ENCODE measurements around the gene GSTP1. TPM values are rescaled to one million over a fixed set of nuclear protein-coding genes. Genes with fewer than 3 reads are reported as not detected.

The GSTP1 gene
- total RNA-seq (800 TPM), polyA plus RNA-seq (ENCODE audit: insufficient read depth, low read depth, low replicate concordance) (1,687 TPM)
- long read RNA-seq, donor 1, transcript GSTP1-202 (7 exons, 961 nt) = major isoform, 384 of 573 reads
- long read RNA-seq, donor 1, transcript GSTP1-203 (3 exons, 736 nt) = minor isoform, 29 of 573 reads
- long read RNA-seq, donor 1, partial matches to known transcripts = 149 of 573 reads
- long read RNA-seq, donor 1, other reads (novel, unspliced or antisense) = 10 of 573 reads
- long read RNA-seq, donor 2, transcript GSTP1-202 (7 exons, 961 nt) = major isoform, 281 of 748 reads
- long read RNA-seq, donor 2, transcript GSTP1-203 (3 exons, 736 nt) = minor isoform, 38 of 748 reads
- long read RNA-seq, donor 2, partial matches to known transcripts = 427 of 748 reads
- long read RNA-seq, donor 2, other reads (novel, unspliced or antisense) = 0 of 748 reads
- long read RNA-seq, donor 3, transcript GSTP1-203 (3 exons, 736 nt) = minor isoform, 28 of 880 reads
- long read RNA-seq, donor 3, transcript GSTP1-202 (7 exons, 961 nt) = major isoform, 640 of 880 reads
- long read RNA-seq, donor 3, partial matches to known transcripts = 200 of 880 reads
- long read RNA-seq, donor 3, other reads (novel, unspliced or antisense) = 11 of 880 reads
- long read RNA-seq, donor 4, transcript GSTP1-203 (3 exons, 736 nt) = minor isoform, 13 of 486 reads
- long read RNA-seq, donor 4, transcript GSTP1-202 (7 exons, 961 nt) = major isoform, 367 of 486 reads
- long read RNA-seq, donor 4, partial matches to known transcripts = 101 of 486 reads
- long read RNA-seq, donor 4, other reads (novel, unspliced or antisense) = 5 of 486 reads
- long read RNA-seq, donor 5, transcript GSTP1-202 (7 exons, 961 nt) = major isoform, 38 of 50 reads
- long read RNA-seq, donor 5, partial matches to known transcripts = 9 of 50 reads
- long read RNA-seq, donor 5, other reads (novel, unspliced or antisense) = 0 of 50 reads
- long read RNA-seq, donor 6, transcript GSTP1-203 (3 exons, 736 nt) = minor isoform, 93 of 1,651 reads
- long read RNA-seq, donor 6, transcript GSTP1-202 (7 exons, 961 nt) = major isoform, 1,008 of 1,651 reads
- long read RNA-seq, donor 6, partial matches to known transcripts = 512 of 1,651 reads
- long read RNA-seq, donor 6, other reads (novel, unspliced or antisense) = 38 of 1,651 reads
- long read RNA-seq, donor 7, transcript GSTP1-203 (3 exons, 736 nt) = minor isoform, 6 of 391 reads
- long read RNA-seq, donor 7, transcript GSTP1-202 (7 exons, 961 nt) = major isoform, 298 of 391 reads
- long read RNA-seq, donor 7, partial matches to known transcripts = 56 of 391 reads
- long read RNA-seq, donor 7, other reads (novel, unspliced or antisense) = 31 of 391 reads
- long read RNA-seq, donor 8, transcript GSTP1-202 (7 exons, 961 nt) = major isoform, 541 of 777 reads
- long read RNA-seq, donor 8, transcript GSTP1-203 (3 exons, 736 nt) = minor isoform, 34 of 777 reads
- long read RNA-seq, donor 8, partial matches to known transcripts = 193 of 777 reads
- long read RNA-seq, donor 8, other reads (novel, unspliced or antisense) = 6 of 777 reads
- long read RNA-seq, donor 9, transcript GSTP1-203 (3 exons, 736 nt) = minor isoform, 7 of 334 reads
- long read RNA-seq, donor 9, transcript GSTP1-202 (7 exons, 961 nt) = major isoform, 254 of 334 reads
- long read RNA-seq, donor 9, partial matches to known transcripts = 73 of 334 reads
- long read RNA-seq, donor 9, other reads (novel, unspliced or antisense) = 0 of 334 reads
- long read RNA-seq, donor 10, transcript GSTP1-203 (3 exons, 736 nt) = minor isoform, 59 of 796 reads
- long read RNA-seq, donor 10, transcript GSTP1-202 (7 exons, 961 nt) = major isoform, 458 of 796 reads
- long read RNA-seq, donor 10, partial matches to known transcripts = 265 of 796 reads
- long read RNA-seq, donor 10, other reads (novel, unspliced or antisense) = 11 of 796 reads

DNA sequence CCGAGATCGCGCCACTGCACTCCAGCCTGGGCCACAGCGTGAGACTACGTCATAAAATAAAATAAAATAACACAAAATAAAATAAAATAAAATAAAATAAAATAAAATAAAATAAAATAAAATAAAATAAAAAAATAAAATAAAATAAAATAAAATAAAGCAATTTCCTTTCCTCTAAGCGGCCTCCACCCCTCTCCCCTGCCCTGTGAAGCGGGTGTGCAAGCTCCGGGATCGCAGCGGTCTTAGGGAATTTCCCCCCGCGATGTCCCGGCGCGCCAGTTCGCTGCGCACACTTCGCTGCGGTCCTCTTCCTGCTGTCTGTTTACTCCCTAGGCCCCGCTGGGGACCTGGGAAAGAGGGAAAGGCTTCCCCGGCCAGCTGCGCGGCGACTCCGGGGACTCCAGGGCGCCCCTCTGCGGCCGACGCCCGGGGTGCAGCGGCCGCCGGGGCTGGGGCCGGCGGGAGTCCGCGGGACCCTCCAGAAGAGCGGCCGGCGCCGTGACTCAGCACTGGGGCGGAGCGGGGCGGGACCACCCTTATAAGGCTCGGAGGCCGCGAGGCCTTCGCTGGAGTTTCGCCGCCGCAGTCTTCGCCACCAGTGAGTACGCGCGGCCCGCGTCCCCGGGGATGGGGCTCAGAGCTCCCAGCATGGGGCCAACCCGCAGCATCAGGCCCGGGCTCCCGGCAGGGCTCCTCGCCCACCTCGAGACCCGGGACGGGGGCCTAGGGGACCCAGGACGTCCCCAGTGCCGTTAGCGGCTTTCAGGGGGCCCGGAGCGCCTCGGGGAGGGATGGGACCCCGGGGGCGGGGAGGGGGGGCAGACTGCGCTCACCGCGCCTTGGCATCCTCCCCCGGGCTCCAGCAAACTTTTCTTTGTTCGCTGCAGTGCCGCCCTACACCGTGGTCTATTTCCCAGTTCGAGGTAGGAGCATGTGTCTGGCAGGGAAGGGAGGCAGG lies at the start of gene GSTP1:
TSS of gene GSTP1 (plus strand) at position 566 of the 958 bp plus-strand sequence. CDS start at position 598, 32 bp downstream.
- no peaks in the 10 kb centered on the region for H3K27me3 ChIP-seq (ENCODE audit: control insufficient read depth, insufficient read depth, low read length)
- no peaks in the 10 kb centered on the region for H3K9me3 ChIP-seq (ENCODE audit: control insufficient read depth in 2 of 3, insufficient read depth in 1 of 3, low read length in 3 of 3)
- DNase-seq (peak; percentile 95 to 98 (median 96)), FAIRE-seq (no peak)
- peak within 1 kb of the TSS; percentile 93 to 94 for H3K27ac ChIP-seq (ENCODE audit: low read depth in 2 of 2, low read length in 2 of 2)
- H3K4me3 ChIP-seq (ENCODE audit: low read length in 3 of 3) = peak within 1 kb of the TSS; percentile 56 to 69 (median 63)
- intact Hi-C loops (cut with DNase I) = no loop called here
- H3K36me3 ChIP-seq (ENCODE audit: control insufficient read depth in 2 of 3, insufficient read depth in 3 of 3, low read length in 3 of 3) = no peaks in the 10 kb centered on the region
- peaks cover 7 to 12% (median 7%) of the 10 kb centered on the region in 3 donors for H3K4me1 ChIP-seq (ENCODE audit: control insufficient read depth in 2 of 3, insufficient read depth in 2 of 3, low read depth in 1 of 3, low read length in 3 of 3)
- peak within 1 kb of the TSS; percentile 20 to 71 (median 69) for H3K9ac ChIP-seq (ENCODE audit: low read length in 3 of 3)
- TF ChIP-seq, protein P1, sequence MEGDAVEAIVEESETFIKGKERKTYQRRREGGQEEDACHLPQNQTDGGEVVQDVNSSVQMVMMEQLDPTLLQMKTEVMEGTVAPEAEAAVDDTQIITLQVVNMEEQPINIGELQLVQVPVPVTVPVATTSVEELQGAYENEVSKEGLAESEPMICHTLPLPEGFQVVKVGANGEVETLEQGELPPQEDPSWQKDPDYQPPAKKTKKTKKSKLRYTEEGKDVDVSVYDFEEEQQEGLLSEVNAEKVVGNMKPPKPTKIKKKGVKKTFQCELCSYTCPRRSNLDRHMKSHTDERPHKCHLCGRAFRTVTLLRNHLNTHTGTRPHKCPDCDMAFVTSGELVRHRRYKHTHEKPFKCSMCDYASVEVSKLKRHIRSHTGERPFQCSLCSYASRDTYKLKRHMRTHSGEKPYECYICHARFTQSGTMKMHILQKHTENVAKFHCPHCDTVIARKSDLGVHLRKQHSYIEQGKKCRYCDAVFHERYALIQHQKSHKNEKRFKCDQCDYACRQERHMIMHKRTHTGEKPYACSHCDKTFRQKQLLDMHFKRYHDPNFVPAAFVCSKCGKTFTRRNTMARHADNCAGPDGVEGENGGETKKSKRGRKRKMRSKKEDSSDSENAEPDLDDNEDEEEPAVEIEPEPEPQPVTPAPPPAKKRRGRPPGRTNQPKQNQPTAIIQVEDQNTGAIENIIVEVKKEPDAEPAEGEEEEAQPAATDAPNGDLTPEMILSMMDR (IDR thresholded peaks at IDR 0.05; ENCODE audit: borderline replicate concordance, extremely low read depth, insufficient read depth) = peak; percentile 43

DNA sequence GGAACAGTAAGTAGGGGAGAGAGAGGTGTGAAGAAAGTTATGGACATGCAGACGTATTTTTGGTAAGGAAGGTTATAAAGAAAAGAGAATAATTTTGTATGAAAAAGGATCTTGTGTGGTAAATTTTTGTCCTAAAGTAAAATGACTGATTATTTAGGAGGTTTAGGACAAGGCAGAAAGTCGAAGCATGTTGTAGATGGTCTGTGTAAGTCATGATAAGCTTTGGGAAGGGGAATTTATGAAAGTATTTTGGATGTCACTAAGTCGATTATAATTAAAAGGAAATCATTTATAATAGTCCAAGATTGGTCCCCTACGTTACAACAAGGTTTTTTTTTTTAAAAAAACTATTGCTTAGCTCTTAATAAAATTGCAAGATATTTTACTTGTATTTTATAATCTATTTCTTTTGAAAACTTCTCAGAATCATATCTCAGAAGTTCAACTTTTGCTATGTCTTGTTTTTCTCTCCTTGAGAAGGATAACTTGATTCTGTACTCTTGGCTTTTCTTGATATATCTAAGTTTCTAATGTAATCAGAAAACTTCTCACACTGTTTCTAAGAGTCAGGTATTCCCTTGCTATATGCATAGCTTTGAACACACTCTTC lies 49.4 kb upstream of the GSTP1 start:
- Histone ChIP-seq H3K9me3 (ENCODE audit: control insufficient read depth in 2 of 3, insufficient read depth in 1 of 3, low read length in 3 of 3) (no peaks in the 10 kb centered on the region), H3K9ac (ENCODE audit: low read length in 3 of 3) (no peak overlapping the region), H3K4me1 (ENCODE audit: control insufficient read depth in 2 of 3, insufficient read depth in 2 of 3, low read depth in 1 of 3, low read length in 3 of 3) (peaks cover 0 to 4% (median 0%) of the 10 kb centered on the region in 3 donors), H3K36me3 (ENCODE audit: control insufficient read depth in 2 of 3, insufficient read depth in 3 of 3, low read length in 3 of 3) (no peaks in the 10 kb centered on the region), H3K27me3 (ENCODE audit: control insufficient read depth, insufficient read depth, low read length) (no peaks in the 10 kb centered on the region), H3K27ac (ENCODE audit: low read depth in 2 of 2, low read length in 2 of 2) (no peak overlapping the region), H3K4me3 (ENCODE audit: low read length in 3 of 3) (no peak overlapping the region)
- no peak for FAIRE-seq
- TF ChIP-seq, protein P1 (IDR thresholded peaks at IDR 0.05; ENCODE audit: borderline replicate concordance, extremely low read depth, insufficient read depth) = no peak
- no peak for DNase-seq
- intact Hi-C loops (cut with DNase I) = no loop called here
